Uterus (tissue), 4 donors: ENCODE data around the gene CDS2. TPM values are rescaled to one million over a fixed set of nuclear protein-coding genes. Genes with fewer than 3 reads are reported as not detected.

Experiments used
- DNase-seq, 2 donors: peaks; one replicate each; pipeline ENCODE4 v3.0.0-alpha.2; 2019 to 2020
- H3K27ac ChIP-seq, 2 donors: fragments of 200-600 bp; sonication (generic); 1 replicate in 1 of 2; 2 replicates in 1 of 2; pipeline ENCODE4 v1.5.1; 2016 to 2018
- H3K27me3 ChIP-seq, 2 donors: fragments of 200-600 bp; sonication (generic); one replicate each; pipeline ENCODE4 v1.5.1; 2018 to 2019; ENCODE audit warnings: control low read depth in 1 of 2
- H3K36me3 ChIP-seq, 2 donors: fragments of 200-600 bp; sonication (generic); one replicate each; pipeline ENCODE4 v1.5.1; 2019; ENCODE audit warnings: control low read depth in 1 of 2
- H3K4me1 ChIP-seq, 2 donors: fragments of 200-600 bp; sonication (generic); one replicate each; pipeline ENCODE4 v1.5.1; 2018 to 2019; ENCODE audit warnings: control low read depth in 1 of 2
- H3K4me3 ChIP-seq, 2 donors: fragments of 200-600 bp; sonication (generic); 1 replicate in 1 of 2; 2 replicates in 1 of 2; pipeline ENCODE4 v1.5.1; 2018 to 2019; ENCODE audit warnings: mild to moderate bottlenecking in 1 of 2
- H3K9me3 ChIP-seq, 2 donors: fragments of 200-600 bp; sonication (generic); one replicate each; pipeline ENCODE4 v1.5.1; 2019; ENCODE audit warnings: control low read depth in 1 of 2
- POLR2A ChIP-seq, 2 donors: fragments of 450-650 bp; IDR thresholded peaks; one replicate each; pipeline ENCODE4 v1.6.1; 2016; ENCODE audit warnings: antibody characterized with exemption in 2 of 2, mild to moderate bottlenecking in 1 of 2, moderate library complexity in 1 of 2
- intact Hi-C: fragments of 100-400 bp; cut with DNase I; formaldehyde crosslinking; loops from one replicate; pipeline ENCODE4 v1.15.1; 2023; ENCODE audit warnings: low total_unique reads
- total RNA-seq, 4 donors: library from RNA; depleted of rRNA in 3 of 4; stranded (reverse); fragments of >200 nt in 3 of 4; gene quantifications; one replicate each; pipeline versions ENCODE4 v1.1.0 to v1.2.4, GENCODE V29; 2014 to 2023
- TF ChIP-seq, protein P1 (sequence below), 4 experiments: fragments of 200-600 bp in 2 of 4; fragments of 450-650 bp in 2 of 4; sonication (generic) in 2 of 4; IDR thresholded peaks; one replicate each; pipeline ENCODE4 v1.5.1; 2016 to 2019; ENCODE audit warnings: antibody characterized with exemption in 4 of 4, mild to moderate bottlenecking in 2 of 4, moderate library complexity in 1 of 4
- donor health status: DM: yes; HTN: yes; CAD: no.

Gene CDS2
- total RNA-seq, 4 donors from 2014 or later: 22.5 to 66.6 (median 41.7) TPM

GRCh38 chr20:5197270-5197827 lies 70.5 kb downstream of the CDS2 start:
- TF ChIP-seq POLR2A (IDR thresholded peaks at IDR 0.05): no peak
- TF ChIP-seq, protein P1, sequence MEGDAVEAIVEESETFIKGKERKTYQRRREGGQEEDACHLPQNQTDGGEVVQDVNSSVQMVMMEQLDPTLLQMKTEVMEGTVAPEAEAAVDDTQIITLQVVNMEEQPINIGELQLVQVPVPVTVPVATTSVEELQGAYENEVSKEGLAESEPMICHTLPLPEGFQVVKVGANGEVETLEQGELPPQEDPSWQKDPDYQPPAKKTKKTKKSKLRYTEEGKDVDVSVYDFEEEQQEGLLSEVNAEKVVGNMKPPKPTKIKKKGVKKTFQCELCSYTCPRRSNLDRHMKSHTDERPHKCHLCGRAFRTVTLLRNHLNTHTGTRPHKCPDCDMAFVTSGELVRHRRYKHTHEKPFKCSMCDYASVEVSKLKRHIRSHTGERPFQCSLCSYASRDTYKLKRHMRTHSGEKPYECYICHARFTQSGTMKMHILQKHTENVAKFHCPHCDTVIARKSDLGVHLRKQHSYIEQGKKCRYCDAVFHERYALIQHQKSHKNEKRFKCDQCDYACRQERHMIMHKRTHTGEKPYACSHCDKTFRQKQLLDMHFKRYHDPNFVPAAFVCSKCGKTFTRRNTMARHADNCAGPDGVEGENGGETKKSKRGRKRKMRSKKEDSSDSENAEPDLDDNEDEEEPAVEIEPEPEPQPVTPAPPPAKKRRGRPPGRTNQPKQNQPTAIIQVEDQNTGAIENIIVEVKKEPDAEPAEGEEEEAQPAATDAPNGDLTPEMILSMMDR (IDR thresholded peaks at IDR 0.05): no peak
- H3K36me3 ChIP-seq: no peaks in the 10 kb centered on the region
- intact Hi-C loops: no loop called here

GRCh38 chr20:5197847-5198650 lies 71.2 kb downstream of the CDS2 start:
- Histone ChIP-seq H3K36me3 (no peaks in the 10 kb centered on the region), H3K27me3 (no peaks in the 10 kb centered on the region), H3K27ac (no peak overlapping the region), H3K4me3 (no peak overlapping the region), H3K4me1 (no peaks in the 10 kb centered on the region), H3K9me3 (no peaks in the 10 kb centered on the region)
- TF ChIP-seq POLR2A (IDR thresholded peaks at IDR 0.05): no peak
- TF ChIP-seq, protein P1 (IDR thresholded peaks at IDR 0.05): no peak
- intact Hi-C loops: no loop called here
- no peak for DNase-seq

More at GRCh38 chr20:5197270-5197827, 70.5 kb downstream of the CDS2 start:
- no peak for DNase-seq
- Histone ChIP-seq H3K9me3 (no peaks in the 10 kb centered on the region), H3K27ac (no peak overlapping the region), H3K4me1 (no peaks in the 10 kb centered on the region), H3K4me3 (no peak overlapping the region), H3K27me3 (no peaks in the 10 kb centered on the region)

DNA sequence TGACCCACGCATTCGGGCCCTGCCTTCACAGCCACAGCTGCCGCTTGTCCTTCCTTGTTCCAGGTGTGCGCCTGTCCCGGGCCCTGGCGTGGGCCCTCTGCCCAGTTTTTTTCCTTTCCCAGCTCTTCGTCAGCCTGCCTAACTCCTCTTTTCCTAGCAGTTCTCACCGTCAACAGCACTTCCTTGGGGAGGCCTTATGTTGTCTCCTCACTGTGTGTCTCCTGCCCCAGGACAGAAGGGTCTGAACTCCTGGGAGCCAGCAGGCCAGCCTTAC lies 71.8 kb downstream of the CDS2 start:
- Histone ChIP-seq H3K36me3 (no peaks in the 10 kb centered on the region), H3K9me3 (no peaks in the 10 kb centered on the region), H3K27me3 (no peaks in the 10 kb centered on the region), H3K4me1 (no peaks in the 10 kb centered on the region), H3K4me3 (no peak overlapping the region), H3K27ac (no peak overlapping the region)
- intact Hi-C loops: no loop called here
- no peak for DNase-seq
- TF ChIP-seq POLR2A (IDR thresholded peaks at IDR 0.05): no peak
- TF ChIP-seq, protein P1 (IDR thresholded peaks at IDR 0.05): no peak

- TF ChIP-seq, protein P1 (IDR thresholded peaks at IDR 0.05): no peak
- TF ChIP-seq POLR2A (IDR thresholded peaks at IDR 0.05): no peak
- intact Hi-C loops: loop anchor here (10.0 kb wide), 1 partner anchor 241 kb away; no protein-coding TSS in a partner anchor
- Histone ChIP-seq H3K4me1 (no peaks in the 10 kb centered on the region), H3K27me3 (no peaks in the 10 kb centered on the region), H3K36me3 (no peaks in the 10 kb centered on the region), H3K4me3 (no peak overlapping the region), H3K27ac (no peak overlapping the region), H3K9me3 (no peaks in the 10 kb centered on the region)
- DNase-seq: no peak
These were observed 76.6 kb downstream of the CDS2 start for GRCh38 chr20:5203380-5203779.
